Measurements from ENCODE around the gene SWT1.

Gene SWT1

GRCh38 chr1:185280589-185280988 is 123.6 kb downstream of the SWT1 start:
- no peak for TF ChIP-seq FOXP2 (optimal IDR thresholded peaks at IDR 0.05; ENCODE audit: borderline replicate concordance, extremely low read depth, extremely low read length, insufficient read depth)
- TF ChIP-seq TAF1 (IDR thresholded peaks at IDR 0.05; ENCODE audit: borderline replicate concordance, insufficient read depth, low read length), result no peak
- no peak for TF ChIP-seq POLR2AphosphoS5 (IDR thresholded peaks at IDR 0.05; ENCODE audit: low read depth, low read length)
- TF ChIP-seq SIN3A (IDR thresholded peaks at IDR 0.05; ENCODE audit: borderline replicate concordance, insufficient read depth, low read length), result no peak
- TF ChIP-seq REST (IDR thresholded peaks at IDR 0.05; ENCODE audit: insufficient read depth in 1 of 2, low read depth in 2 of 2, low read length in 2 of 2), result no peak

DNA sequence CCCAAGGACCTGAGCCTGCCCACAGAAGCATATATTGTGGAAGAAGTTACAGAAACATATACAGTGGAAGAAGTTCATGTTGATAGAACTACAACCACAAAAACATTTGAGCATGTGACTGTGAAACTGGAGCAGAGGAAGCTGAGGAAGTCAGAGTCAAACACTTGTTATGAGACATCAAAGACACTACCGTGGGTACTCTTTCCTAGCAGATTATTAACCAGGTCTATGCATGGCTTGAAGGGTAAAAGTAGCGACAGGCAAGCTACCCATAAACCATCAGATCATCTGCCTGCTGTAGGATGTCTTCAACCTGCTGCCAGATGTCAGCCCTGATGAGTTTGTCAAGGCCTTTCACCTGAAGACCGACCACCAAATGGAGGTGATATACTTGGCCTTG is 124.3 kb downstream of the SWT1 start:
- TF ChIP-seq SIN3A (IDR thresholded peaks at IDR 0.05; ENCODE audit: borderline replicate concordance, insufficient read depth, low read length), result no peak
- no peak for TF ChIP-seq FOXP2 (optimal IDR thresholded peaks at IDR 0.05; ENCODE audit: borderline replicate concordance, extremely low read depth, extremely low read length, insufficient read depth)
- no peak for TF ChIP-seq POLR2AphosphoS5 (IDR thresholded peaks at IDR 0.05; ENCODE audit: low read depth, low read length)
- TF ChIP-seq REST (IDR thresholded peaks at IDR 0.05; ENCODE audit: insufficient read depth in 1 of 2, low read depth in 2 of 2, low read length in 2 of 2), result no peak
- no peak for TF ChIP-seq TAF1 (IDR thresholded peaks at IDR 0.05; ENCODE audit: borderline replicate concordance, insufficient read depth, low read length)

- TF ChIP-seq POLR2AphosphoS5 (IDR thresholded peaks at IDR 0.05; ENCODE audit: low read depth, low read length), result no peak
- TF ChIP-seq TAF1 (IDR thresholded peaks at IDR 0.05; ENCODE audit: borderline replicate concordance, insufficient read depth, low read length), result no peak
- no peak for TF ChIP-seq REST (IDR thresholded peaks at IDR 0.05; ENCODE audit: insufficient read depth in 1 of 2, low read depth in 2 of 2, low read length in 2 of 2)
- no peak for TF ChIP-seq FOXP2 (optimal IDR thresholded peaks at IDR 0.05; ENCODE audit: borderline replicate concordance, extremely low read depth, extremely low read length, insufficient read depth)
- no peak for TF ChIP-seq SIN3A (IDR thresholded peaks at IDR 0.05; ENCODE audit: borderline replicate concordance, insufficient read depth, low read length)
Measured at GRCh38 chr1:185284116-185284515, 127.1 kb downstream of the SWT1 start.

DNA sequence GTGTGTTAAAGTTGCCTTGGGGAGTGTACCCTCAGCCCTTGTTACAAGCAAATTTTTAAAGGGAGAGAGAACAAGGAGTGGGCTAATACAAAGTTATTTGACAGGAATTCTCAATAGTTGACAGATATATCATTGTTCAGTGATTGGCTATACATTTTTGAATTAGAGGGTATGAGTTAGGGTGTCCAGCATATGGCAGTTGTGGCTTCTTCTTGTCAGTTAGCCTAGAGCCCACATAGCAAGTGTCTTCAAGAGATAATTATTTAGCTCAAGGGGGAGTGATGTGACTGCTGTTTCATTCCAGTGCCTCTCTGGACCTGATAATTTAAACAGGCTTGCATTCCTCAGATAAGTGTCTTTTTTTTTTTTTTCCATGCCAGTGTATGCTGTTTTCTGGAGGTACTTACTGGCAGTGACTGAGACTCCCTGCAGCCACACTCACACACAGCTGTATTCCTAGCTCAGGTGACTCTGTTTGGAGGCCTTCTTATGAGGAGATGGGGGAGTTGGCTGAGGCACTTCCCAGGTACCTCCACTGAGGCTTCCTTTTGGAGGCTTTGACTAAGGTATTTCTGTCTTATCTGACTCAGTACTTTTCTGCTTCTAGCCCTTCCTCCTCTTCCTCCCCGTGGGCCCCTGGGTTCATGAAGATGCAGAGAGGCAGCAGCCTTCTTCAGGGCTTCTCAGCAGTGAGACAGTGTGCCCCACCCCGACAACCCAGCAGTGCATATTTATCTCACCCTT is 127.7 kb downstream of the SWT1 start:
- TF ChIP-seq FOXP2 (optimal IDR thresholded peaks at IDR 0.05; ENCODE audit: borderline replicate concordance, extremely low read depth, extremely low read length, insufficient read depth) (no peak), REST (IDR thresholded peaks at IDR 0.05; ENCODE audit: insufficient read depth in 1 of 2, low read depth in 2 of 2, low read length in 2 of 2) (no peak), POLR2AphosphoS5 (IDR thresholded peaks at IDR 0.05; ENCODE audit: low read depth, low read length) (no peak), SIN3A (IDR thresholded peaks at IDR 0.05; ENCODE audit: borderline replicate concordance, insufficient read depth, low read length) (no peak), TAF1 (IDR thresholded peaks at IDR 0.05; ENCODE audit: borderline replicate concordance, insufficient read depth, low read length) (no peak)

All from PFSK-1 (cell line).